ENCODE results near the gene RGS3.

Gene RGS3

GRCh38 chr9:113589890-113590289, 126.4 kb downstream of the RGS3 start:
- no peaks in the 10 kb centered on the region for H3K9me3 ChIP-seq (ENCODE audit: control insufficient read depth, low read length)
- H3K4me1 ChIP-seq (ENCODE audit: control insufficient read depth, insufficient read depth, low read length, poor library complexity, severe bottlenecking) = peaks cover 13% of the 10 kb centered on the region
- H3K27ac ChIP-seq (ENCODE audit: insufficient read depth, low read length, poor library complexity, severe bottlenecking) = no peak overlapping the region
- DNase-seq = no peak
- H3K36me3 ChIP-seq (ENCODE audit: control insufficient read depth, insufficient read depth, low read length) = peaks cover 27% of the 10 kb centered on the region
- no peaks in the 10 kb centered on the region for H3K27me3 ChIP-seq (replicated peaks; ENCODE audit: control insufficient read depth, insufficient read depth, low read length, poor library complexity, severe bottlenecking)
- H3K4me3 ChIP-seq (ENCODE audit: insufficient read depth, low read depth, low read length, poor library complexity, severe bottlenecking) = no peak overlapping the region

DNA sequence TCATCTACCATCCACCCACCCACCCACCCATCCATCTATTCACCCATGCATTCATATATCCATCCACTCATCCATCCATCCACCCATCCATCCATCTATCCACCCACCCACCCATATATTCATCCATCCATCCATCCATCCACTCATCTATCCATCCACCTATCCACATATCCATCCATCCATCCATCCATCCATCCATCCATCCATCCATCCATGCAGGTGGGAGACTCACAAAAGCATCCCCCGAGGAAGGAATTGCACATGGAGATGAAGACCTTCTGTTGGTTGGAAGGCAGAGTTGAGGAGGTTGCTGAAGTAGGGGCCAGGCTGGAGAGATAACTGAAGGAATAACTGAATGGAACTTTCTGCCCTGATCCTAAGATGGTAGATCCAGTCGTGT, 126.9 kb downstream of the RGS3 start:
- DNase-seq = no peak
- no peaks in the 10 kb centered on the region for H3K27me3 ChIP-seq (replicated peaks; ENCODE audit: control insufficient read depth, insufficient read depth, low read length, poor library complexity, severe bottlenecking)
- H3K9me3 ChIP-seq (ENCODE audit: control insufficient read depth, low read length) = no peaks in the 10 kb centered on the region
- no peak overlapping the region for H3K27ac ChIP-seq (ENCODE audit: insufficient read depth, low read length, poor library complexity, severe bottlenecking)
- H3K4me1 ChIP-seq (ENCODE audit: control insufficient read depth, insufficient read depth, low read length, poor library complexity, severe bottlenecking) = peaks cover 13% of the 10 kb centered on the region
- H3K36me3 ChIP-seq (ENCODE audit: control insufficient read depth, insufficient read depth, low read length) = peaks cover 28% of the 10 kb centered on the region
- H3K4me3 ChIP-seq (ENCODE audit: insufficient read depth, low read depth, low read length, poor library complexity, severe bottlenecking) = no peak overlapping the region

GRCh38 chr9:113590991-113591898, 127.7 kb downstream of the RGS3 start:
- no peaks in the 10 kb centered on the region for H3K27me3 ChIP-seq (replicated peaks; ENCODE audit: control insufficient read depth, insufficient read depth, low read length, poor library complexity, severe bottlenecking)
- no peak overlapping the region for H3K27ac ChIP-seq (ENCODE audit: insufficient read depth, low read length, poor library complexity, severe bottlenecking)
- peak in 1 of 3 donors; percentile 26 for DNase-seq
- peaks cover 13% of the 10 kb centered on the region for H3K4me1 ChIP-seq (ENCODE audit: control insufficient read depth, insufficient read depth, low read length, poor library complexity, severe bottlenecking)
- peaks cover 25% of the 10 kb centered on the region for H3K36me3 ChIP-seq (ENCODE audit: control insufficient read depth, insufficient read depth, low read length)
- no peaks in the 10 kb centered on the region for H3K9me3 ChIP-seq (ENCODE audit: control insufficient read depth, low read length)
- H3K4me3 ChIP-seq (ENCODE audit: insufficient read depth, low read depth, low read length, poor library complexity, severe bottlenecking) = no peak overlapping the region

- Histone ChIP-seq H3K9me3 (ENCODE audit: control insufficient read depth, low read length) (no peaks in the 10 kb centered on the region), H3K4me3 (ENCODE audit: insufficient read depth, low read depth, low read length, poor library complexity, severe bottlenecking) (no peak overlapping the region), H3K4me1 (ENCODE audit: control insufficient read depth, insufficient read depth, low read length, poor library complexity, severe bottlenecking) (peaks cover 13% of the 10 kb centered on the region), H3K27ac (ENCODE audit: insufficient read depth, low read length, poor library complexity, severe bottlenecking) (no peak overlapping the region), H3K27me3 (replicated peaks; ENCODE audit: control insufficient read depth, insufficient read depth, low read length, poor library complexity, severe bottlenecking) (no peaks in the 10 kb centered on the region), H3K36me3 (ENCODE audit: control insufficient read depth, insufficient read depth, low read length) (peaks cover 30% of the 10 kb centered on the region)
- DNase-seq = no peak
Observed at GRCh38 chr9:113591899-113592625, 128.5 kb downstream of the RGS3 start.

- Histone ChIP-seq H3K36me3 (ENCODE audit: control insufficient read depth, insufficient read depth, low read length) (peaks cover 39% of the 10 kb centered on the region), H3K4me1 (ENCODE audit: control insufficient read depth, insufficient read depth, low read length, poor library complexity, severe bottlenecking) (peaks cover 13% of the 10 kb centered on the region), H3K27ac (ENCODE audit: insufficient read depth, low read length, poor library complexity, severe bottlenecking) (no peak overlapping the region), H3K27me3 (replicated peaks; ENCODE audit: control insufficient read depth, insufficient read depth, low read length, poor library complexity, severe bottlenecking) (no peaks in the 10 kb centered on the region), H3K4me3 (ENCODE audit: insufficient read depth, low read depth, low read length, poor library complexity, severe bottlenecking) (no peak overlapping the region), H3K9me3 (ENCODE audit: control insufficient read depth, low read length) (no peaks in the 10 kb centered on the region)
- no peak for DNase-seq
Observed at GRCh38 chr9:113592876-113593575, 129.5 kb downstream of the RGS3 start.

DNA sequence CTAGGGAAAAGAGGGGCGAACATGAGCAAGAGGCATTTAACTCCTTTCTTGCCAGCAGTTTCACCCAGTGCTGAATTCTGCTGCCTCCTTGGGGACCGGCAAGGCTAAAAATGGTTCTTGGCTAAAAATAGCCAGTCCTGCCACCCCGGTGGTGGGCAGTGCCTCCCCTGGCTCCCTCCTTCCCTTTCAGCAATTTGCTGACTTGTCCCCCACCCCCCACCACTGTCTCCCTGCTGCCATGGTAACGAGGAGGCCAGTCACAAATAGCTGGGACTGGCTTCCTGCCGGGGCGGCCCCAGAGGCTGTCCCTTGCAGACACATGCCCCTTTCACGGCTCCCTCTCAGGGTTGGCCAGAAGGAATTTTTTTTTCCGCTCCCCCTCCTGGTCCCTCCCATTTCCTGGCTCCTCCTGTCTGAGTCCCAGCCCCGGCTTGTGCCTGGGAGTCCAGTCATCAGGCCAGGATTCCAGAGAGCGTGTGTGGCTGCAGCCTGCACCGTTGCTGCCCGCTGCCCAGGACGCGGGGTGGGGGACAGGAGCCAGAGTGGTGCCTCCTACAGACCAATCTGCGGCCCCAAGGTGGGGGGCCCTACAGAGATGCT, 130.3 kb downstream of the RGS3 start:
- Histone ChIP-seq H3K27ac (ENCODE audit: insufficient read depth, low read length, poor library complexity, severe bottlenecking) (no peak overlapping the region), H3K4me3 (ENCODE audit: insufficient read depth, low read depth, low read length, poor library complexity, severe bottlenecking) (no peak overlapping the region), H3K4me1 (ENCODE audit: control insufficient read depth, insufficient read depth, low read length, poor library complexity, severe bottlenecking) (peaks cover 12% of the 10 kb centered on the region), H3K9me3 (ENCODE audit: control insufficient read depth, low read length) (no peaks in the 10 kb centered on the region), H3K36me3 (ENCODE audit: control insufficient read depth, insufficient read depth, low read length) (peaks cover 43% of the 10 kb centered on the region), H3K27me3 (replicated peaks; ENCODE audit: control insufficient read depth, insufficient read depth, low read length, poor library complexity, severe bottlenecking) (no peaks in the 10 kb centered on the region)
- no peak for DNase-seq

DNA sequence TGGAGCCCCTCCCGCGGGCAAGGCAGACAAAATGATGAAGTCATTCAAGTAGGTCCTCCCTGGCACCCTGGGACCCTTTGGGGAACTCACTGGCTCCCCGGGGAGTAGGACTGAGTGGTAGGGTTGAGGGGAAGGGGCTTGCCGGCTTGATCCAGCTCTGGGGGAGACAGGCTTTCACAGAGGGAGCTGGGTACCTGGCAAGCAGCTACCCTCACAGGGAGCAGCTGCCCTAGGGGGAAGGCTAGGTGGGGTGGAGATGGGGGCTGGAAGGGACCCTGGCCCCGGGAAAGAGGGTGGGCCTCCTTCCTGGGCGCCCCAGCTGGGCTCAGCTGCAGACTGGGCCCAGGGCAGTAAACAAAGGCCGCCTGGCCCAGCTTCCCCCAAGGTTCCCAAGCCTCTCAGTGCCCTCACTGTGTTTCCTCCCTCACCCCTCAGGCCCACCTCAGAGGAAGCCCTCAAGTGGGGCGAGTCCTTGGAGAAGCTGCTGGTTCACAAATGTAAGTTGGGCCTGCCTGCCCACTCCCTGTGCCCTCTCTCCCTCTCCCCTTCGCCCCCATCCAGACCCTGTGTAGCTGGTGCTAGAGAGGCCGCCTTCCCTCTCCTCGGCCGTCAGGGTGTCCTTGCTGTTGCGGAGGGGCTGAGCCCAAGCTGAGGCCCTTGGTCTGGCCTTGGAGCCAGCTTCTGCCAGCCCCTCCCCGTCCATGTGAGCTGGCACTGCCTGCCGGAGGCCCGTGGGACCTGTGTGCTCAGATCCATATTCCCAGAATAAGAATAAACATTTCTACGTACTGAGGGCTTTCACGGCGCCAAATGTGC, 131.2 kb downstream of the RGS3 start:
- Histone ChIP-seq H3K36me3 (ENCODE audit: control insufficient read depth, insufficient read depth, low read length) (peaks cover 43% of the 10 kb centered on the region), H3K4me3 (ENCODE audit: insufficient read depth, low read depth, low read length, poor library complexity, severe bottlenecking) (no peak overlapping the region)

GRCh38 chr9:113596616-113597320, 133.2 kb downstream of the RGS3 start:
- H3K27ac ChIP-seq (ENCODE audit: insufficient read depth, low read length, poor library complexity, severe bottlenecking) = no peak overlapping the region
- peaks cover 43% of the 10 kb centered on the region for H3K36me3 ChIP-seq (ENCODE audit: control insufficient read depth, insufficient read depth, low read length)

More for the DNA sequence above, 131.2 kb downstream of the RGS3 start:
- Histone ChIP-seq H3K9me3 (ENCODE audit: control insufficient read depth, low read length) (no peaks in the 10 kb centered on the region), H3K4me1 (ENCODE audit: control insufficient read depth, insufficient read depth, low read length, poor library complexity, severe bottlenecking) (peaks cover 3% of the 10 kb centered on the region), H3K27me3 (replicated peaks; ENCODE audit: control insufficient read depth, insufficient read depth, low read length, poor library complexity, severe bottlenecking) (no peaks in the 10 kb centered on the region), H3K27ac (ENCODE audit: insufficient read depth, low read length, poor library complexity, severe bottlenecking) (no peak overlapping the region)
- DNase-seq = no peak

More at GRCh38 chr9:113596616-113597320, 133.2 kb downstream of the RGS3 start:
- H3K4me1 ChIP-seq (ENCODE audit: control insufficient read depth, insufficient read depth, low read length, poor library complexity, severe bottlenecking) = no peaks in the 10 kb centered on the region
- DNase-seq = no peak
- H3K4me3 ChIP-seq (ENCODE audit: insufficient read depth, low read depth, low read length, poor library complexity, severe bottlenecking) = no peak overlapping the region
- no peaks in the 10 kb centered on the region for H3K9me3 ChIP-seq (ENCODE audit: control insufficient read depth, low read length)
- H3K27me3 ChIP-seq (replicated peaks; ENCODE audit: control insufficient read depth, insufficient read depth, low read length, poor library complexity, severe bottlenecking) = no peaks in the 10 kb centered on the region

All from effector memory CD4-positive, alpha-beta T cell (primary cell).